Sigmoid colon (tissue), 7 donors: ENCODE measurements around the gene PNLIPRP2. TPM values are rescaled to one million over a fixed set of nuclear protein-coding genes. Genes with fewer than 3 reads are reported as not detected.

ENCODE experiments used
- DNase-seq: peaks from one replicate; pipeline ENCODE4 v3.0.0-alpha.2; 2019
- H3K27ac ChIP-seq, 4 donors: fragments of 200-600 bp; sonication (generic); one replicate each; pipeline ENCODE4 v1.5.1; 2016 to 2019; ENCODE audit warnings: mild to moderate bottlenecking in 1 of 4
- H3K27me3 ChIP-seq, 3 donors: fragments of 200-600 bp; sonication (generic); one replicate each; pipeline ENCODE4 v1.5.1; 2019; ENCODE audit warnings: mild to moderate bottlenecking in 1 of 3
- H3K36me3 ChIP-seq, 4 donors: fragments of 200-600 bp; sonication (generic); one replicate each; pipeline ENCODE4 v1.5.1; 2016 to 2019
- H3K4me1 ChIP-seq, 4 donors: fragments of 200-600 bp; sonication (generic); one replicate each; pipeline ENCODE4 v1.5.1; 2017 to 2019
- H3K4me3 ChIP-seq, 4 donors: fragments of 200-600 bp; sonication (generic); one replicate each; pipeline ENCODE4 v1.5.1; 2017 to 2019; ENCODE audit warnings: mild to moderate bottlenecking in 2 of 4, moderate library complexity in 1 of 4
- H3K9me3 ChIP-seq, 4 donors: fragments of 200-600 bp in 3 of 4; sonication (generic) in 3 of 4; one replicate each; pipeline versions ENCODE4 v1.5.1 to v1.6.1; 2013 to 2019
- EP300 ChIP-seq, 4 donors: sonication (generic); formaldehyde crosslinking; IDR thresholded peaks; one replicate each; pipeline ENCODE4 v1.6.1; 2017; ENCODE audit warnings: antibody characterized with exemption in 4 of 4
- POLR2A ChIP-seq, 2 donors: fragments of 450-650 bp; IDR thresholded peaks; one replicate each; pipeline ENCODE4 v1.6.1; 2016; ENCODE audit warnings: antibody characterized with exemption in 2 of 2, mild to moderate bottlenecking in 2 of 2, moderate library complexity in 2 of 2
- POLR2AphosphoS5 ChIP-seq, 4 donors: sonication (generic); formaldehyde crosslinking; IDR thresholded peaks; one replicate each; pipeline ENCODE4 v1.6.1; 2017; ENCODE audit warnings: antibody characterized with exemption in 4 of 4
- WGBS, 2 donors: extraction: QIAGEN DNeasy Blood & Tissue Kit; methylation state at CpG; one replicate each; pipeline ENCODE4 v1.1.7; 2013; 5-methylcytosine and 5-hydroxymethylcytosine counted together
- intact Hi-C: fragments of 100-400 bp; cut with DNase I; formaldehyde crosslinking; loops from one replicate; pipeline ENCODE4 v1.15.1; 2023
- polyA plus RNA-seq, 3 donors: library from polyadenylated mRNA; stranded (reverse); fragments of 200-250 nt; gene quantifications; one replicate each; pipeline ENCODE4 v1.2.3, GENCODE V29; 2013
- total RNA-seq, 4 donors: library from RNA; depleted of rRNA; stranded (reverse); fragments of >200 nt; gene quantifications; one replicate each; pipeline ENCODE4 v1.1.0, GENCODE V29; 2016
- TF ChIP-seq, protein P1 (sequence below), 4 experiments: fragments of 450-650 bp in 3 of 4; fragments of 200-600 bp in 1 of 4; IDR thresholded peaks; one replicate each; pipeline ENCODE4 v1.5.1; 2016 to 2019; ENCODE audit warnings: antibody characterized with exemption in 4 of 4, mild to moderate bottlenecking in 3 of 4, moderate library complexity in 2 of 4
- donor health status: healthy with polysubstance abuse.
- donor health status: Bipolar disorder and iron deficiency.
- donor health status: healthy.

The PNLIPRP2 gene
- total and polyA plus RNA-seq, 7 donors, result 0.95 to 1.8 TPM; not detected in 5

DNA sequence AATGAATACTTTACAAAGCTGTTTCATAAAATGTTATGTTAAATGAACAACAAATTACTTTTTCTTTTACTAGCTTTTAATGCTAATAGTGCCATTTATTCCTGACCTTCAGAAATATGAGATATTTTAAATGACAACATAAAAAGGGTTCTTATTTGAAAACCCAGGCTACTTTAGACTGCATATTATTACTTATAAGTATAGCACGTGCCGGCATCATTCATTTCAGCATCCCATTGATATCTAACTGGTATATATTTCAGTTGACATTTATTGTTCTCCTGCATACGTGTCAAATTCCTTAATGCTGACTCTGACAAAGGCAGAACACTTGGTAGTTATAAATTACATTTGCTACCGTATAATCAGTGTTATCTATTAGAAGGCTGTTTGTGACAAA lies 35.3 kb downstream of the PNLIPRP2 start:
- no peak overlapping the region for H3K27ac ChIP-seq
- 89 to 94% methylated on average over 4 of the region's 4 CpGs for WGBS, 2 donors
- intact Hi-C loops, result no loop called here
- H3K27me3 ChIP-seq, result peaks cover 0 to 5% (median 0%) of the 10 kb centered on the region in 3 donors
- DNase-seq, result no peak
- H3K36me3 ChIP-seq, result no peaks in the 10 kb centered on the region
- no peaks in the 10 kb centered on the region for H3K4me1 ChIP-seq
- H3K4me3 ChIP-seq, result no peak overlapping the region
- no peaks in the 10 kb centered on the region for H3K9me3 ChIP-seq
- TF ChIP-seq POLR2A (IDR thresholded peaks at IDR 0.05) (no peak), EP300 (IDR thresholded peaks at IDR 0.05) (no peak), POLR2AphosphoS5 (IDR thresholded peaks at IDR 0.05) (no peak)
- TF ChIP-seq, protein P1, sequence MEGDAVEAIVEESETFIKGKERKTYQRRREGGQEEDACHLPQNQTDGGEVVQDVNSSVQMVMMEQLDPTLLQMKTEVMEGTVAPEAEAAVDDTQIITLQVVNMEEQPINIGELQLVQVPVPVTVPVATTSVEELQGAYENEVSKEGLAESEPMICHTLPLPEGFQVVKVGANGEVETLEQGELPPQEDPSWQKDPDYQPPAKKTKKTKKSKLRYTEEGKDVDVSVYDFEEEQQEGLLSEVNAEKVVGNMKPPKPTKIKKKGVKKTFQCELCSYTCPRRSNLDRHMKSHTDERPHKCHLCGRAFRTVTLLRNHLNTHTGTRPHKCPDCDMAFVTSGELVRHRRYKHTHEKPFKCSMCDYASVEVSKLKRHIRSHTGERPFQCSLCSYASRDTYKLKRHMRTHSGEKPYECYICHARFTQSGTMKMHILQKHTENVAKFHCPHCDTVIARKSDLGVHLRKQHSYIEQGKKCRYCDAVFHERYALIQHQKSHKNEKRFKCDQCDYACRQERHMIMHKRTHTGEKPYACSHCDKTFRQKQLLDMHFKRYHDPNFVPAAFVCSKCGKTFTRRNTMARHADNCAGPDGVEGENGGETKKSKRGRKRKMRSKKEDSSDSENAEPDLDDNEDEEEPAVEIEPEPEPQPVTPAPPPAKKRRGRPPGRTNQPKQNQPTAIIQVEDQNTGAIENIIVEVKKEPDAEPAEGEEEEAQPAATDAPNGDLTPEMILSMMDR (IDR thresholded peaks at IDR 0.05), result no peak

DNA sequence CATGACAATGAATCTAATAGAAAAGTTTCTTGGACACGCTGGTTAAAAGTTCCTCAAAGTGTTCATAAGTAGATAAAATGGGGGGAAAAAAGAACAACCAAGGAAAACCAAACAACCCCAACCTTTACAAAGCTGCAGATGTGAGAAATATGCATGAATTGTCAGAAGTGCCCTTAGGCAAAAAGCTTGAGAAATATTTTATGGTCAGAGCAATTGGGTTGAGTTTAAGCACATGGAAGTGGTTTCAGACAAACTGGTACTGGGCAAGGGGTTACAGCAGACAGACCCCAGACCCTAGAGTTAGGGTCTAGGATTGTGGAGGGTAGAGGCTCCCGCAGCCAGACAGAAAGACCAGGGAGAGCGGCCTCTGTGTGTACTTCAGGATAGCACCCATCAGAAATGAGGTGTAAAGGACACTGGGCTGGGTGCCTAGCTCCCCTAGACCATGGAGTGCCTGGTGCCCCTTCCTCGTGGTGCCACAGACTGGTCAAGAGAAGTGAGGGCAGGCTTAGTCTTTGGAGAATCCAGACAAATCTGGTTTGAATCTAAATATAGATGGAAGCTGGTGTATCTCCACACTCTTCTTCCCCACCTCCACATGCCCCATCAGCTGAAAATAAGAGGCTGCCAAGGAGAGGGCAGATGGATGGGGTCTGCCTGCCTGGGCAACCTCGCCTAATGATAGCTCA lies 37.3 kb downstream of the PNLIPRP2 start:
- H3K27ac ChIP-seq, result no peak overlapping the region
- H3K36me3 ChIP-seq, result no peaks in the 10 kb centered on the region
- no peaks in the 10 kb centered on the region for H3K9me3 ChIP-seq
- intact Hi-C loops, result no loop called here
- H3K27me3 ChIP-seq, result peaks cover 0 to 5% (median 0%) of the 10 kb centered on the region in 3 donors
- no peaks in the 10 kb centered on the region for H3K4me1 ChIP-seq
- no peak overlapping the region for H3K4me3 ChIP-seq
- DNase-seq, result no peak
- 89 to 94% methylated on average over 5 of the region's 5 CpGs for WGBS, 2 donors
- TF ChIP-seq POLR2A (IDR thresholded peaks at IDR 0.05), result no peak
- TF ChIP-seq POLR2AphosphoS5 (IDR thresholded peaks at IDR 0.05), result no peak
- TF ChIP-seq EP300 (IDR thresholded peaks at IDR 0.05), result no peak
- TF ChIP-seq, protein P1 (IDR thresholded peaks at IDR 0.05), result no peak

DNA sequence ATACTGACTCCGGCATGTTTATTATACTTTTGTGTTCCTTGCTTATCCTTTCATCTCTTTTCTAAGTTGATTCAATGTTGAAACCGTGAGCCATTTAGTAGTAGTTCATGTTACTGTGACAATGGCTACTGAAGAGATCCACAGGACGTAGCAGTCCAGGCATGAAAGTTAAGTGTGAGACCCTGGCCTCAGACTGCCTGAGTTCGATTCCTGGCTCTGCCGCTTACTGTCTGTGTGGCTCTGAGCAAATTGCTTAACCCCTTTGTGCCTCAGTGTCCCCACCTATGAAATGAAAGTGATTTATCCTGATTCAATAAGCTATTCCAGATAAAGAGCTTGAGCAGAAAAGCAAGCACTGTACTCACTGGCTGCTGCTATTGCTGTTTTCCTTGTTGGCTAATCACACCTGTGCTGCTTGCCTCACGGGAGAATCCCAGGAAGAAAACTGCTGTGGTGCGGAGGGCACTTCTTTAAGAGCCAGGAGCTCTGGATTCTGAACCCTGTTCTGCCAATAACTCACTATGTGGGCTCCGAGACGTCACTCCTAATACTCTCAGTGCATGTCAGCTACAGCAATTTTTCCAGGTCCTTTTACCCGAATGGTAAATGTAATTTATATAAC lies 38.4 kb downstream of the PNLIPRP2 start:
- no peaks in the 10 kb centered on the region for H3K36me3 ChIP-seq
- no peak overlapping the region for H3K4me3 ChIP-seq
- H3K27me3 ChIP-seq, result peaks cover 0 to 5% (median 0%) of the 10 kb centered on the region in 3 donors
- no peaks in the 10 kb centered on the region for H3K4me1 ChIP-seq
- intact Hi-C loops, result no loop called here
- no peak for TF ChIP-seq POLR2A (IDR thresholded peaks at IDR 0.05)
- TF ChIP-seq POLR2AphosphoS5 (IDR thresholded peaks at IDR 0.05), result no peak
- TF ChIP-seq, protein P1 (IDR thresholded peaks at IDR 0.05), result no peak
- TF ChIP-seq EP300 (IDR thresholded peaks at IDR 0.05), result no peak
- no peaks in the 10 kb centered on the region for H3K9me3 ChIP-seq
- H3K27ac ChIP-seq, result no peak overlapping the region
- 81 to 86% methylated on average over 10 of the region's 10 CpGs for WGBS, 2 donors
- DNase-seq, result no peak

DNA sequence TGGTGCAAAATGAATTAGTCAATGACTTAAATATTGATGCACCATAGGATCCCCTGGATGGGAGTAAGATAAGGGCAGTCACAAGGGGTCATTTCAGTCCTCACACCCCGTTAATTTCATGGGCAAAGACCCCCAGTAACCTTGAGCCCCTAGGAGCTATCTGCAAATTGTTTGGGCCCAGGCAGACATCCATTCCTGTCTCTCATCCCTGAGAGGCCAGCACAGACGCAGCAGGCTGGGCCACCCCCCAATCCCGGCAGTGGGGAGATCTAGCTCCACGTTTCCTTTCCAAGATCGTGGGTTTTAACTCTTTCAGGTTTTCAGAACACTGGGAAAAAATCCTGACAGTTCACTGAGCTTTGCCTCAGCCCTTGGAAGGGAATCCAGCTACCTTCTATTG lies 40.1 kb downstream of the PNLIPRP2 start:
- Histone ChIP-seq H3K4me3 (no peak overlapping the region), H3K27me3 (no peaks in the 10 kb centered on the region), H3K27ac (no peak overlapping the region), H3K4me1 (peaks cover 0 to 6% (median 4%) of the 10 kb centered on the region in 4 donors), H3K36me3 (no peaks in the 10 kb centered on the region), H3K9me3 (no peaks in the 10 kb centered on the region)
- 53 to 59% methylated on average over 5 of the region's 5 CpGs for WGBS, 2 donors
- no peak for TF ChIP-seq EP300 (IDR thresholded peaks at IDR 0.05)
- no peak for TF ChIP-seq POLR2AphosphoS5 (IDR thresholded peaks at IDR 0.05)
- no peak for TF ChIP-seq POLR2A (IDR thresholded peaks at IDR 0.05)
- TF ChIP-seq, protein P1 (IDR thresholded peaks at IDR 0.05), result no peak
- no peak for DNase-seq
- intact Hi-C loops, result no loop called here
